Measurements from ENCODE around the gene FNDC10. TPM values are rescaled to one million over a fixed set of nuclear protein-coding genes. Genes with fewer than 3 reads are reported as not detected.

Gene FNDC10
- total RNA-seq, 2 donors from 2014 or later: 10.4 to 10.8 TPM

DNA sequence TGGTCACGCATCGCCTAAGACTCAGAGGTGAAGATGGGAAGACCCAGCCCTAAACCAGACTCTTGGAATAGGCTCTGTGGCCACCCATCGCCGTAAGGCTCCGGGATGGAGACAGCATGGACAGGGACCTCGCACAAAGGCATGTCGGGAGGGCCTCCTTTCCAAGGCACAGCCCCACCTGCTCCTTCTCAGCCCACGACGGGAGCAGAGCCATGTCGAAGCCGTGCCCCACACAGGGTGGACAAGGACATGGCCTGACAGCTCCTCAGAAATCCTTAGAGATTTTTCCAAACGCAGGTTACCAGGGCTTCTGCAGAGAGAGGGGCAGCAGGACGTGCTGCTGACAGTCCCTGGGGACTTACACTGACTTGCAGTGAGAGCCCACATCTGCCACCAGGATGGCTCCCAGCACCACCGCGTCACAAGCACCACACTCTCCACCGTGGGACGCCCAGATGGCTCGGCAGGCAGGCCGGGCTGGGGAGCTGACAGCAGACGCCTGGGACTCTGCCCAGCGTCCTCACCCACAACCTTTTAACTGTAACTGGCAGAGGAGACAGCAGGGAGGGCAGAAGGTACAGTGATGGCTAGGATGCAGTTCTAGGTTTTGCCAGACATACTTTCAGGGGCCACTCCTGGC lies 37.3 kb downstream of the FNDC10 start:
- Mint-ChIP-seq H3K27me3 (ENCODE audit: insufficient read depth) (no peaks in the 10 kb centered on the region), H3K36me3 (ENCODE audit: low read depth) (peaks cover 56% of the 10 kb centered on the region)

DNA sequence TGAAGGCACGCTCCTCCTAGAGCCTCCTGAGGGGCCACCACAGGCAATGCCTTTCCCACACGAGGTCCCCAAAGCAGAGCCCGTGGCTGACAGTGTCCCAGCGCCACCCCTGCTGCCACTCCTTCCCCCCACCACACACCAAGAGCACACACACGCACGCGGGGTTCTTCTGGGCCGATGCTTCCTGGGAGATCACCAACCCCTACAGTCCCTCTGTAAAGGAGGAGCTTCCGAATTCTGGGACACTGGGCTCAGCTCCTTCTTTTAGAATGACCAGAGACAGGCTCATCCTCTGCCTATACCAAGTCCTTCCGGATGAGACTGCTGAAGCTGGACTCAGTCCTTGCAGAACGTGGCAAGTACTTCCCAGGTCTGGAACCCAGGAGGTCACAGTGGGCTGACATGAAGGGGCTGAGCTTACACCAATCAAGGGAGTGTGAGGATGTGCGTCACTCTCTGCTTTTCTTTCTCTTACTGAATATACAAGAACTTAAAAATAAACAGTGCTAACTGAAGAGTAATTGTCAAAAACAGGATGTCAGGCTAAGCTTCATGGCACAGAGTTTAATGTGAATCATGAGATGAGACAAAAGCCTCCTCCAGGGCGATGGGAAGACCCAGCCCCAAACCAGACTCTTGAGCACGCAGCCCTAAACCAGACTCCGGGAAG lies 38.0 kb downstream of the FNDC10 start:
- Histone ChIP-seq H3K27ac (ENCODE audit: low read depth, low read length) (no peak overlapping the region), H3K9ac (ENCODE audit: extremely low read depth, low read length, poor library complexity, severe bottlenecking) (no peak overlapping the region), H3K27me3 (ENCODE audit: control insufficient read depth, insufficient read depth, low read length, poor library complexity, severe bottlenecking) (no peaks in the 10 kb centered on the region), H3K9me3 (ENCODE audit: control insufficient read depth, low read length) (peaks cover 6% of the 10 kb centered on the region), H3K4me1 (ENCODE audit: control insufficient read depth, insufficient read depth, low read length) (no peaks in the 10 kb centered on the region), H3K36me3 (ENCODE audit: control insufficient read depth, insufficient read depth, low read length) (peaks cover 67% of the 10 kb centered on the region), H3K4me3 (ENCODE audit: low read length) (no peak overlapping the region)
- Mint-ChIP-seq H3K4me3 (no peak overlapping the region), H3K4me1 (peaks cover 1% of the 10 kb centered on the region), H3K9me3 (peaks cover 1% of the 10 kb centered on the region), H3K27ac (peak overlapping the region; percentile 58), H3K27me3 (ENCODE audit: insufficient read depth) (no peaks in the 10 kb centered on the region), H3K36me3 (ENCODE audit: low read depth) (peaks cover 51% of the 10 kb centered on the region)
- WGBS, 2 experiments (ENCODE audit: insufficient coverage in 1 of 2, insufficient read length in 1 of 2): 96 to 97% methylated on average over 9 to 15 of the region's 15 CpGs
- TF ChIP-seq, protein P1, sequence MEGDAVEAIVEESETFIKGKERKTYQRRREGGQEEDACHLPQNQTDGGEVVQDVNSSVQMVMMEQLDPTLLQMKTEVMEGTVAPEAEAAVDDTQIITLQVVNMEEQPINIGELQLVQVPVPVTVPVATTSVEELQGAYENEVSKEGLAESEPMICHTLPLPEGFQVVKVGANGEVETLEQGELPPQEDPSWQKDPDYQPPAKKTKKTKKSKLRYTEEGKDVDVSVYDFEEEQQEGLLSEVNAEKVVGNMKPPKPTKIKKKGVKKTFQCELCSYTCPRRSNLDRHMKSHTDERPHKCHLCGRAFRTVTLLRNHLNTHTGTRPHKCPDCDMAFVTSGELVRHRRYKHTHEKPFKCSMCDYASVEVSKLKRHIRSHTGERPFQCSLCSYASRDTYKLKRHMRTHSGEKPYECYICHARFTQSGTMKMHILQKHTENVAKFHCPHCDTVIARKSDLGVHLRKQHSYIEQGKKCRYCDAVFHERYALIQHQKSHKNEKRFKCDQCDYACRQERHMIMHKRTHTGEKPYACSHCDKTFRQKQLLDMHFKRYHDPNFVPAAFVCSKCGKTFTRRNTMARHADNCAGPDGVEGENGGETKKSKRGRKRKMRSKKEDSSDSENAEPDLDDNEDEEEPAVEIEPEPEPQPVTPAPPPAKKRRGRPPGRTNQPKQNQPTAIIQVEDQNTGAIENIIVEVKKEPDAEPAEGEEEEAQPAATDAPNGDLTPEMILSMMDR (conservative IDR thresholded peaks at IDR 0.05): no peak
- DNase-seq: no peak

More for the DNA sequence above, 37.3 kb downstream of the FNDC10 start:
- TF ChIP-seq, protein P1 (conservative IDR thresholded peaks at IDR 0.05): no peak
- Histone ChIP-seq H3K9ac (ENCODE audit: extremely low read depth, low read length, poor library complexity, severe bottlenecking) (no peak overlapping the region), H3K36me3 (ENCODE audit: control insufficient read depth, insufficient read depth, low read length) (peaks cover 73% of the 10 kb centered on the region), H3K4me3 (ENCODE audit: low read length) (no peak overlapping the region), H3K4me1 (ENCODE audit: control insufficient read depth, insufficient read depth, low read length) (no peaks in the 10 kb centered on the region), H3K9me3 (ENCODE audit: control insufficient read depth, low read length) (peaks cover 6% of the 10 kb centered on the region), H3K27me3 (ENCODE audit: control insufficient read depth, insufficient read depth, low read length, poor library complexity, severe bottlenecking) (no peaks in the 10 kb centered on the region), H3K27ac (ENCODE audit: low read depth, low read length) (no peak overlapping the region)
- no peak for DNase-seq
- Mint-ChIP-seq H3K4me3 (no peak overlapping the region), H3K9me3 (peaks cover 1% of the 10 kb centered on the region), H3K27ac (no peak overlapping the region), H3K4me1 (peaks cover under 1% of the 10 kb centered on the region)
- 94 to 95% methylated on average over 16 to 21 of the region's 21 CpGs for WGBS, 2 experiments (ENCODE audit: insufficient coverage in 1 of 2, insufficient read length in 1 of 2)

DNA sequence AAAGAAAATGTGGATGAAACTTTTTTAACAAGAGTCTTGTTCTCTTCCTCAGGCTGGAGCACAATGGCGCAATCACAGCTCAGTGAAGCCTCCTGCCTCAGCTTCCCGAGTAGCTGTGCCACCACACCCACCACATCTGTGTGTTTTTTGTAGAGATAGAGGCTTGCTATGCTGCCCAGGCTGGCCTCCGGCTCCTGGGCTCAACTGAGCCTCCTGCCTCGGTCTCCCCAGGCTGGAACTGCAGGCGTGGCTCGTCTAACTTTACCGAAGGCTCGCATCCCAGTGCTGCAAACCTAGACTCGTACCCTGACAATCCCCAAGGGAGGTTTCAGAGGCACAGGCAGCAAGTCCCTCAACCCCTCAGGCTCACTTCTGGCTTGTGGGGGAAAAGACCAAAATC lies 39.8 kb downstream of the FNDC10 start:
- no peaks in the 10 kb centered on the region for H3K9me3 ChIP-seq (ENCODE audit: control insufficient read depth, low read length)
- H3K27ac ChIP-seq (ENCODE audit: low read depth, low read length): no peak overlapping the region
- TF ChIP-seq, protein P1 (conservative IDR thresholded peaks at IDR 0.05): no peak
- H3K4me3 ChIP-seq (ENCODE audit: low read length): no peak overlapping the region
- no peak for DNase-seq
- WGBS, 2 experiments (ENCODE audit: insufficient coverage in 1 of 2, insufficient read length in 1 of 2): 87 to 92% methylated on average over 3 to 9 of the region's 9 CpGs
- H3K4me3 Mint-ChIP-seq: no peak overlapping the region
- peaks cover 61% of the 10 kb centered on the region for H3K36me3 ChIP-seq (ENCODE audit: control insufficient read depth, insufficient read depth, low read length)
- H3K4me1 Mint-ChIP-seq: peaks cover 1% of the 10 kb centered on the region
- H3K9ac ChIP-seq (ENCODE audit: extremely low read depth, low read length, poor library complexity, severe bottlenecking): no peak overlapping the region
- H3K4me1 ChIP-seq (ENCODE audit: control insufficient read depth, insufficient read depth, low read length): no peaks in the 10 kb centered on the region
- peaks cover 1% of the 10 kb centered on the region for H3K9me3 Mint-ChIP-seq
- H3K36me3 Mint-ChIP-seq (ENCODE audit: low read depth): peaks cover 40% of the 10 kb centered on the region
- no peak overlapping the region for H3K27ac Mint-ChIP-seq
- no peaks in the 10 kb centered on the region for H3K27me3 ChIP-seq (ENCODE audit: control insufficient read depth, insufficient read depth, low read length, poor library complexity, severe bottlenecking)
- H3K27me3 Mint-ChIP-seq (ENCODE audit: insufficient read depth): no peaks in the 10 kb centered on the region
